Measurements from ENCODE around the gene CCDC39. TPM values are rescaled to one million over a fixed set of nuclear protein-coding genes. Genes with fewer than 3 reads are reported as not detected.
A peak's percentile ranks its signal among the peaks of the same experiment; 100 is the strongest.

Gene CCDC39
- total and polyA plus RNA-seq, 2 of the 13 experiments (the other 11 are each of a cell fraction or from before 2014, with no cell fraction given) = not detected

DNA sequence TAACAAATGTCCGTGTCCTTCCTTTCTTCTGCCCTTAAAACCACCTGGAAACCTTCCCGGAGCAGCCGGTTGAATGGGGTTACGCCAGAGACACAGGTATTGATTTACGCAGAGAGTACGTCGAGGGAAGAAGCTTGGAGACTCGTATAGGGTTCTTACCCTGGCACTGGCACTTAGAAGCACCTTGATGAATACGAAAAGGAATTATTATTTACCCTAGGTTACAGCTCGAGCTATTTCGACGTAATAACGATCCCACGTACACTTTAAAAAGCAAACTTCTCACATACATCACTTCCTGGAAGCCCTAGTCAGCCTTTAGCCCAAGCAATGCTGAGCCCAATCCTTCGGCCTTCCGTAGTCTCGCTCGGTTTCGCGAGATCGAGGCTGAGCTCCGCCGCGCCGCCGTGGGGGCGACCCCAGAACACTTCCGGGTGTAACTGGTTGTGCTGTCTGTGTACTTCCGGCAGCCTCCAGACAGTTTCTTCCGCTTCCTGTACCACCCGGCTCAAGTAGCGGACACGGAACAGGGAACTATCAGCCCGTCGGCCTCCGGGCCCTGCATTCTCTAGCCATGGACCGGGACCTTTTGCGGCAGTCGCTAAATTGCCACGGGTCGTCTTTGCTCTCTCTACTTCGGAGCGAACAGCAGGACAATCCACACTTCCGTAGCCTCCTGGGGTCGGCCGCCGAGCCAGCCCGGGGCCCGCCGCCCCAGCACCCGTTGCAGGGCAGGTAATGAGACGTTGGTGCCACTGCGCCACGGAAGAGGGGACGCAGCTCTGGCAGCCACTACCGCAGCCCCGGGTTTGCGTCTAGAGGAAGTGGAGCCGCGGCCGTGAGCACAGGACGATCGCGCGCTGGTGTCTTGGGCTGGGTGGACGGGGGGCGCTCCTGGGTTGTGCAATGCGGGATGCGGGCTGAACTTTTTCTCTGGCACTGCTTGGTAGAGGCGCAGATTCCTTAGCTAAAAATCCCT, 77.3 kb downstream of the CCDC39 start, which contains the start of gene TTC14 (continued):
- no peak for TF ChIP-seq FIP1L1 (IDR thresholded peaks at IDR 0.05; ENCODE audit: borderline replicate concordance, insufficient read depth, low read depth, low read length)
- no peak for TF ChIP-seq ZNF530 (CRISPR knock-in tag; IDR thresholded peaks at IDR 0.05; ENCODE audit: low read depth)
- peak; percentile 53; the same call in 1 of the 2 replicates for TF ChIP-seq LCORL (IDR thresholded peaks at IDR 0.05)
- no peak for TF ChIP-seq LCORL (CRISPR knock-in tag; IDR thresholded peaks at IDR 0.05)
- peak; percentile 14; the same call in 1 of the 2 replicates for TF ChIP-seq TBX2 (CRISPR knock-in tag; IDR thresholded peaks at IDR 0.05; ENCODE audit: borderline replicate concordance)
- TF ChIP-seq, protein P1, sequence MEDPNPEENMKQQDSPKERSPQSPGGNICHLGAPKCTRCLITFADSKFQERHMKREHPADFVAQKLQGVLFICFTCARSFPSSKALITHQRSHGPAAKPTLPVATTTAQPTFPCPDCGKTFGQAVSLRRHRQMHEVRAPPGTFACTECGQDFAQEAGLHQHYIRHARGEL (CRISPR knock-in tag; IDR thresholded peaks at IDR 0.05) = no peak
- peak; percentile 51; the same call in 1 of the 2 replicates for TF ChIP-seq FOXK2 (IDR thresholded peaks at IDR 0.05)
- peak; percentile 60; the same call in 1 of the 2 replicates for TF ChIP-seq ZNF160 (CRISPR knock-in tag; IDR thresholded peaks at IDR 0.05)
- TF ChIP-seq, protein P2, sequence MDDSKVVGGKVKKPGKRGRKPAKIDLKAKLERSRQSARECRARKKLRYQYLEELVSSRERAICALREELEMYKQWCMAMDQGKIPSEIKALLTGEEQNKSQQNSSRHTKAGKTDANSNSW (CRISPR knock-in tag; IDR thresholded peaks at IDR 0.05; ENCODE audit: borderline replicate concordance) = no peak
- TF ChIP-seq ZNF430 (CRISPR knock-in tag; IDR thresholded peaks at IDR 0.05) = peak; percentile 69
- no peak for TF ChIP-seq NR3C1 (CRISPR knock-in tag; IDR thresholded peaks at IDR 0.05)
- TF ChIP-seq, protein P3, sequence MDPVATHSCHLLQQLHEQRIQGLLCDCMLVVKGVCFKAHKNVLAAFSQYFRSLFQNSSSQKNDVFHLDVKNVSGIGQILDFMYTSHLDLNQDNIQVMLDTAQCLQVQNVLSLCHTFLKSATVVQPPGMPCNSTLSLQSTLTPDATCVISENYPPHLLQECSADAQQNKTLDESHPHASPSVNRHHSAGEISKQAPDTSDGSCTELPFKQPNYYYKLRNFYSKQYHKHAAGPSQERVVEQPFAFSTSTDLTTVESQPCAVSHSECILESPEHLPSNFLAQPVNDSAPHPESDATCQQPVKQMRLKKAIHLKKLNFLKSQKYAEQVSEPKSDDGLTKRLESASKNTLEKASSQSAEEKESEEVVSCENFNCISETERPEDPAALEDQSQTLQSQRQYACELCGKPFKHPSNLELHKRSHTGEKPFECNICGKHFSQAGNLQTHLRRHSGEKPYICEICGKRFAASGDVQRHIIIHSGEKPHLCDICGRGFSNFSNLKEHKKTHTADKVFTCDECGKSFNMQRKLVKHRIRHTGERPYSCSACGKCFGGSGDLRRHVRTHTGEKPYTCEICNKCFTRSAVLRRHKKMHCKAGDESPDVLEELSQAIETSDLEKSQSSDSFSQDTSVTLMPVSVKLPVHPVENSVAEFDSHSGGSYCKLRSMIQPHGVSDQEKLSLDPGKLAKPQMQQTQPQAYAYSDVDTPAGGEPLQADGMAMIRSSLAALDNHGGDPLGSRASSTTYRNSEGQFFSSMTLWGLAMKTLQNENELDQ (CRISPR knock-in tag; IDR thresholded peaks at IDR 0.05; ENCODE audit: borderline replicate concordance) = 0 out of 2 replicates have a peak, but pooled peaks have one; percentile 25
- peak; percentile 91; the same call in 1 of the 2 replicates for TF ChIP-seq ZNF839 (CRISPR knock-in tag; IDR thresholded peaks at IDR 0.05; ENCODE audit: borderline replicate concordance)
- TF ChIP-seq SRY (CRISPR knock-in tag; IDR thresholded peaks at IDR 0.05) = no peak
- no peak; the same call in 1 of the 2 replicates for TF ChIP-seq ZNF333 (CRISPR knock-in tag; IDR thresholded peaks at IDR 0.05; ENCODE audit: borderline replicate concordance)
- peak; percentile 83; the same call in 1 of the 2 replicates for TF ChIP-seq ZBTB38 (CRISPR knock-in tag; IDR thresholded peaks at IDR 0.05)
- TF ChIP-seq ZSCAN21 (CRISPR knock-in tag; IDR thresholded peaks at IDR 0.05; ENCODE audit: borderline replicate concordance) = 0 out of 2 replicates have a peak, but pooled peaks have one; percentile 40
- TF ChIP-seq RELA (CRISPR knock-in tag; IDR thresholded peaks at IDR 0.05) = no peak
- no peak; the same call in 1 of the 2 replicates for TF ChIP-seq PPARG (CRISPR knock-in tag; conservative IDR thresholded peaks at IDR 0.05)
- TF ChIP-seq RAD51 (IDR thresholded peaks at IDR 0.05; ENCODE audit: borderline replicate concordance) = no peak
- no peak; the same call in 1 of the 2 replicates for TF ChIP-seq CHCHD3 (CRISPR knock-in tag; IDR thresholded peaks at IDR 0.05)
- TF ChIP-seq ZC3H13 (CRISPR knock-in tag; IDR thresholded peaks at IDR 0.05) = 0 out of 2 replicates have a peak, but pooled peaks have one; percentile 40
- 0 out of 2 replicates have a peak, but pooled peaks have one; percentile 66 for TF ChIP-seq HIVEP1 (CRISPR knock-in tag; IDR thresholded peaks at IDR 0.05)
- peak; percentile 88 for TF ChIP-seq CREM (IDR thresholded peaks at IDR 0.05)
- 0 out of 2 replicates have a peak, but pooled peaks have one; percentile 1 for TF ChIP-seq CREM (CRISPR knock-in tag; IDR thresholded peaks at IDR 0.05)
- TF ChIP-seq, protein P4, sequence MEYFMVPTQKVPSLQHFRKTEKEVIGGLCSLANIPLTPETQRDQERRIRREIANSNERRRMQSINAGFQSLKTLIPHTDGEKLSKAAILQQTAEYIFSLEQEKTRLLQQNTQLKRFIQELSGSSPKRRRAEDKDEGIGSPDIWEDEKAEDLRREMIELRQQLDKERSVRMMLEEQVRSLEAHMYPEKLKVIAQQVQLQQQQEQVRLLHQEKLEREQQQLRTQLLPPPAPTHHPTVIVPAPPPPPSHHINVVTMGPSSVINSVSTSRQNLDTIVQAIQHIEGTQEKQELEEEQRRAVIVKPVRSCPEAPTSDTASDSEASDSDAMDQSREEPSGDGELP (IDR thresholded peaks at IDR 0.05; ENCODE audit: borderline replicate concordance, low read depth) = peak; percentile 38; the same call in 1 of the 2 replicates
- TF ChIP-seq HDAC1 (CRISPR knock-in tag; IDR thresholded peaks at IDR 0.05) = peak; percentile 76

All from HepG2 (cell line).